NCI-H1092 (cell line): ENCODE measurements around the gene SKOR2.
A peak's percentile ranks its signal among the peaks of the same experiment; 100 is the strongest.
"Not testable (repeated sequence)": the region's sequence is repeated elsewhere in the genome, so short reads cannot be mapped to it uniquely, and the experiment has no call there.

Source experiments
- DNase-seq: peaks from one replicate; lab custom pipeline; 2025; lab: John Stamatoyannopoulos, UW

Gene SKOR2

DNA sequence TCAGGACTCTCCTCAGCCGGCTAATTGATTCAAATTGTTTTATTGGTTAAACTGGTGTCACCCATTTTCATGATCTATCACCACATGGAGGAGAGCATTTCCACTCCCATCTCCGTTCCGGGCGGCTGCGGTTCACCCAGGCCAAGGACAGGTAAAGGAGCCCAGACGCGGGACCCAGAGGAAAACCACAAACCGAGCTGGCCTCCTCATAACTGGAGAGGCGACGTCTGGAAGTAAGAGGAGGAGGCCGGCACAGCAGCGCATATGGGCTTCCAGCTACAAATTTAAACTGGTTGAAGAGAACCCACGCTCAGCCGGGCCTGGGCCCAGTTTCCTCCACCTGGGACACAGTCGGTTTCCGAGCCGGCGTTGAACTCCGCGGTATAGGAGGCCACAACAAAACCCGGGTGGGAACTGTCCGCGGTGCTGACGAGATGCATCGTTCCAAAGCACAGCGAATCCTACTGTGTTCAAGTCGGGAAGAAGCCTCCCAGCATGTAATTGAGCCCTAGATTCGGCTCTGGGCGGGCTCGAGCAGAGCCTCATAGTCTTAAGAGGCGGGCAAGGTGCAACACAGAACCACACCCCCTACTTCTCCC, 3.0 kb upstream of the SKOR2 start:
- no peak for DNase-seq

DNA sequence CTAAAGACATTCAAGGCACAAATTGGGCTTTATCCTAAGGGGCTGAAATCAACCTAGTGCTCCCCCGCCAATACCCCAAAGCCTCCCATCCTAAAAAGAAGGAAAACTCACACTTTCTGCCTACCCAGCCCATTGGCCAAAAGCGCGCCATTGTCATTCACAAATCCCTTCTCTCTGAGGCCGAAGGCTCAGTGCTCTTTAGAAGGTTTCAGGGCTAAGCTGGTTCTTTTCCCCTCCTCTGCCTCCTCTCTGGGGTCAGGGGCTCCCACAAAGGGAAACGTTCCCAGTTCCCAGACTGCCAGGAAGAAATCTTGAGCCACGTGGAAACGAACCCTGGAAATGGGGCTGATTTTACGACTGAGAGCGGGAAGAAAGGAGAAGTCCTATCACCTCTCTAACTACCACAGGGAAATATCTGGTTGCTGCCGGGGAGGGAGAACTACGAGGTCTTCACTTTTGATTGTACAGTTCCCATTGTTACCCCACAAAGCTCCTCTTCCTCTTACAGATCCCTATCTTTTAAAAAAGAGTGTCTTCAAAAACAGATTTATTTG, 1.7 kb upstream of the SKOR2 start:
- no peak for DNase-seq

DNA sequence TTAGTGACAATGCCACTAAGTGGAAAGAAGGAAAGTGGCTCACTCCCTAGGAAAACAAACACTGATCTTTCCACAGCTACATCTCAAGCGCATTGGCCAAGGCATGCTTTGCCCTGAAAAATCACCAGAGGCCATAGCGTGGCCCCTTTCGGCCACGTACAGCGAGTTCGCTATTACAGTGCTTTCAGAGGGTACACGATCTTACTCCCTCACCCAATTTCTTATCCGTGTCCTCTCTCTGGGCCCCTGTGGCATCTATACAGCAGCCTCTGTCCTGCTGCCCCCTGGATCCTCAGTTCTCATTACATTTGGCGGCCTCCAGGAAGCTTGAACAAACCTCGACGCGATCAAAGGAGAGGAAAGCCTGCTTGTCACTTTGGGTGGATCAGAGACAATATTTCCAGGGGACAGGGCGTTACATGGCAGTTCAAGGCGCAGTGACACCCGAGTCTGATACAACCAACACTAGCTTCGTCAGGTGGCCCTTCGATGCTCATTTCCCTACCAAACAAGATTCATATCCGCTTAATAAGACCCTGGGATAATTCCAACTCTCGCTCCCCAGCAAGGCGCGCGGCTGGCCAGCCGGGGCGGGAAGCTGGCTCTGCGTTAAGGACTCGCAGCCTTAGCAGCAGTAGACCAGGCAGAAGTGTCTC, 941 bp downstream of the SKOR2 start:
- no peak for DNase-seq

DNA sequence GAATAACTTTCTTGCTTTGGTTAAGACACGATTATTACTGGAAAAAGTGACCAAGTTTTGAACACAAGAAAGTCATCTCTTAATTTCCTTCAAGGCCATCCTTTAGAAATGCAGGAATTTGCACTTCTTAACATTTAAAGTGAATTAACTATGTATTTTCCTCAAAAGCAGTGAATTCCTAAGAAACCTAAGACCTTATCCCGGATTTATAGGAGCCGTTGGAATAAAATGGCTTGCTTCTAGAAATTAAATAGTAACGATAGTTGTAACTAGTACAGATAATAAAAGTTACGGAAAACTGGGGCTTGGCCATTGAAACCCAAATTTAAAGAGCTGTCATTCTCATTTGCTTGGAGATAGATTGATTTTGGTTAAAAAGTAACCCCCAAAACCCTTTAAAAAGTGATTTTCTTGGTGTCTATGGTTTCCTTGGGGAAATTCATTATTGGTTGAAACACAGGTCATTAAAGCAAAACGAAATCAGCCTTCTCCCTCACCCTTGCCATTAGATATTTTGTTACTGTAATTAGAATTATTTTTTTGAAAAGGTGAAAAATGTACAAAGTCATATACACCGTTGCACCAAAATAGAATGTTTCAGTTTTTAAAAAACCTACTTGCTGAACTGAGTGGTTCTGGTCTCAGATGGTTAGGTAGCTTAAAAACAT, 2.0 kb downstream of the SKOR2 start:
- DNase-seq = no peak

DNA sequence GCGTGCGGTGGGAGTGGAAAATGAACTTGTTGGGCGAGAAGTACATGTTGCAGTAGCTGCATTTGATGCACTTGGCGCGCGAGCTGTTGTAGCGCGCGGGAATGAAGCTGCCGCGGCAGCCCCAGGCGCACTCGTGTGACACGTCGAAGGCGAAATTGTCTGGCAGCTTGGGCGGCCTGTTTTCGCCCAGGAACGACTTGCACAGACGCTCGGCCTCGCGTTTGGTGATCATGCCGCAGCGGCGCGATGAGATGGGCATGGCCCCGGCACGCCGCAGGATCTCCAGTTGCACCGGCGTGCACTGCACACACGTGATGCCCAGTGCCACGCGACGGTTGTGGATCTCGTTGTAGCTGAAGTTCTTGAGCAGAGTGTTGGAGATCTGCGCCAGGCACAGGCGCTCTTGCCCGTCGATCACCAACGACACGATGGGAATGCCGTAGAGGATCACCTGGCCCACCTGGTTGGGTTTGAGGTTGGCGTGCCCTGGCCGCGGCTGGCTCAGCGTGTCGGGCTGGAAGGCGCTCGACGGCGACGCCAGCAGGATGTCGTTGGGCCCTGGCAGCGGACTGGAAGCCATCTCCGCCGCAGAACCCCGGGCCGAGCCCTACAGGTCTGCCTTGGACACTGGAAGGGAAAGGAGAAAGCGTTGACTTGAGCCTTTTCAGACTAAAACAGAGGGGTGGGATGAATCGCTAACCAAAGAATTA, 2.7 kb downstream of the SKOR2 start:
- DNase-seq = no peak

DNA sequence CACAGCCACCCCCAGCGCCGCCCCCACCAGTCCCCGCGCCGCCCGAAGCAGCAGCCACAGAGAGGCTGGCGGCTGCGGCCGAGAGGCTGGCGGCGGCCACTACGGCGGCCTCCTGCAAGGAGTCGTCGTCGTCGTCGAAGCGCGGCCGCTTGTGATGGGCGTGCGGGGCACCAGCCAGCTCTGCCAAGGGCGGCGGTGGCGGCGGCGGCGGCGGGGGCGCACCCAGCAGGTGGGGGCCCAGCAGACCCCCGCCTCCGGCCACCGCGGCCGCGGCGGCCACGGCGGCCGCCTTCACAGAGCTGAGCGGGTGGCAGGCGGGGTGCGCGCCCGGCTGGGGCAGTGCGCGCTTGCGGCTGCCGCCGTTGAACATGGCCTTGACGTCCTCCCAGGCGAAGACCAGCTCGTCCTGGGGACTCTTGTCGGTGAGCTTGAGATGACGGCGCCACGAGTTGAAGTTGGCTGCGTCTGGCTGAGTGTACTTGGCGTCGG, 3.3 kb downstream of the SKOR2 start:
- DNase-seq = no peak

DNA sequence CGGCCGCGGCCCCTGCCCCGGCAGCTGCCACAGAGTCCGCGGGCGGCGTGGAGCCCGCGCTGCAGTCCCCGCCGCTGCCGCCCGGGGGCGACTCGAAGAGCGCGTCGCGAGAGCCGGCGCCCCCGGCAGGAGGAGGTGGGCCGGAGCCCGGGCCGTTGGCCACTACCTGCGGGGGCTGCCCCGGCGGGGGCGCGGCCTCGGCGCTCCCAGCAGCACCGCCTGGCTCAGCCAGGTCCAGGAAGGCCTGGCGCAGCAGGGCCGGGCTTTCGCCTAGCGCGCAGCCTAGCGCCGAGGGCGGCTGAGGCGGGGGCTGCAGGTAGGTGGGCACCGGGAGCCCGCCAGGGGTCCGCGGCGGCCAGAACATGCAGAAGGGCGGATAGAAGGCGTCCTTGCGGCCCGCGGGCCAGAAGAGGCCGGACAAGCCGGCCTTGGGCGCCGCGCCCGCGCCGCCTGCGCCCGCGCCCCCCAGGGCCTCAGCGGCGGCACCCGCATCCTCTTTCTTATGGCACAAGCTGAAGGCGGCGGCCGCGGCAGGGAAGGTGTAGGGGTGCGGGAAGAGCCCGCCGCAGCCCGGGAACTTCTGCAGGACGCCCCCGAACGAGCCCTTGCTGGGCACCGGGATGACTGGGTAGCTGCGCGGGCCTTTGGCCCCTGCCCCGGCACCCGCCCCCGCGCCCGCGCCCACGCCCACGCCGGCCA, 3.9 kb downstream of the SKOR2 start:
- DNase-seq = no peak

DNA sequence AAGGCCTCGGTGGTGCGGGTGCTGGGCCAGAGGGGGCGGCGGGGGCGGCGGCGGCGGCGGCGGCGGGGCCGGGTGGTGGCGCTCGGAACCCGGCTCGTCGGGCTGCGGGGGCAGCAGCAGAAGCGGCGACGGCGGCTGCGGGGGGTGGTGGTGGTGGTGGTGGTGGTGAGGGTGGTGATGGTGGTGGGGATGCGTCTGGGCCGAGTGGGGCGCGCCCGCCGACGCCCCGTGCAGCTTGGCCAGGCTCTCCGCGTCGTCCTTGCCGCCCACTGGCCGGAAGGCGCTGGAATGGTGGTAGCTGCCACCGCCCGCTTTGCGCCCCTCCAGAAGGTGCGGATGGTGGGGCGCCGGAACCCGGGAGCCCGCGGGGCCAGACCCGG, 4.4 kb downstream of the SKOR2 start:
- no peak for DNase-seq

DNA sequence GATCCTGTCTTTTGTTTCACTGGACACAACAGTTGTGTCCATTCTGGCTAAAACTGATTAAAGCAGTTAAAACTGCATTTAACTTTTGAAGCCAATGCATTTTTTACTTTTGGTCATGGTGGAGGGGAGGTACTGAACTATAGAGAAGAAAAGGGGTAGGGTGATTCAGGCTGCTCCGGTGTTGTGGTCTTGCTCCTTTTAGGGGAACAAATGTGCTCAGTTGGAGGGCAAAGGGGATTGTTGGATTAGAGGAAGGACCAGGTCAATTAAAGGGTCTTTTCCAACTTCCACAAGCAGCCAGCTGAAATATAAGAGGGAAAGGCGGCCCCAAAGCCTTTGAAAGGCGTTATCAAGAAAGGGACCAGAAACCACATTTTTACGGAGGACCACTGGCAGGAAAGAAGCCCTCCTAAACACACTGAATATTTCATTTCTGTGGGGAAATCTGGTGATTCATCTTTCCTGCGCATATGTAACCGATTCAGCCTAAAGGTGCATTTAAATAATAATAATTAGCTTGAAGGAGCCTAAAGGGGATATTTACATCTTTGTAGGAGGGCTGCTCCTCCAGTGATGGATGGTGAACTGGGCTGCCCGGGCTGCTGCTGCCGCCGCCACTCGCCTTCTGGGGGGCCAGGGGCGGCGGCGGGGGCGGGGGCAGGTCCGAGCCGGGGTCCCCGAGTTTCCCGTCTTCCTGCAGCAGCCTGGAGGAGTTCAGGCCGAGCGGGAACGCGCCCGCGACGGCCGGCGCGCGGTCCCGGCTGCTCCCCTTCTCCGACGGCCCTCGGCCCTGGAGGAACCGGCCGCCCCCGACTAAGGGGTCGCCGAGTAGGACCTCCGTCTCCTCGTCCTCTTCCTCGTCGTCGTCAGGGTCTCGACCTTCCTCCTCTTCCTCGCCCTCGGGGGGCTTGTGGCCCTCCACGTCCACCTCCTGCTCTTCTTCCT, 5.2 kb downstream of the SKOR2 start:
- no peak for DNase-seq

DNA sequence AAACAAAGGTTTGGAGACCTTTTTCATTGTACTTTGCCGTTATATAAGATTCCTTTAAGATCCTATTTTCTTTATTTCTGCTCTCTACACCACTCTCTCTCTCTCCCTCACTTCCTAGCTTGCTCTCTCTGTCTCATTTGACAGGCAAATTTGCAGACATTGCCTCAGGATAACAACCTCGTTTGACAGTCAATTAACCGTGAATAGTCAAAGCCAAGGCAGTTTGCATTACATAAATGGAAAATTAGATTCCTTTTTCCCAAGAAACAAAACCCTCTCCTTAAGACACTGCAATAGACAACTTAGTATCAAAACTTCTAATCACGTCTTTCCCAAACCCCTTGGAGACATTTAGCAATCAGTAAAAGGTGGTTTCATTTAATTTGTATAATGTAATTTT, 7.4 kb downstream of the SKOR2 start:
- DNase-seq = no peak

DNA sequence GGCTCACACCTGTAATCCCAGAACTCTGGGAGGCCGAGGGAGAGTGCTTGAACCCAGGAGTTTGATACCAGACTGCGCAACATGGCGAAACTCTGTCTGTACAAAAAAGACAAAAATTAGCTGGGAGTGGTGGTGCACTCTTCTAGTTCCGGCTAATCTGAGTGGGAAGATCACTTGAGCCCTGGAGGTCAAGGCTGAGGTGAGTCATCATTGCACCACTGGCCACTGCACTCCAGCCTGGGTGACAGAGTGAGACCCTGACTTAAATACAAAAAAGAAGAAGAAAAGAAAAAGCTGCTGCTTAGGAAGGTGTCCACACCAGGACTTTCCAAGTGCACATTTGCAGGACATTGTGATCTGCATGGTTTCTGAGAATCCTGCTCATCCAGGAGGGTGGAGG, 16.4 kb downstream of the SKOR2 start:
- DNase-seq = no peak

DNA sequence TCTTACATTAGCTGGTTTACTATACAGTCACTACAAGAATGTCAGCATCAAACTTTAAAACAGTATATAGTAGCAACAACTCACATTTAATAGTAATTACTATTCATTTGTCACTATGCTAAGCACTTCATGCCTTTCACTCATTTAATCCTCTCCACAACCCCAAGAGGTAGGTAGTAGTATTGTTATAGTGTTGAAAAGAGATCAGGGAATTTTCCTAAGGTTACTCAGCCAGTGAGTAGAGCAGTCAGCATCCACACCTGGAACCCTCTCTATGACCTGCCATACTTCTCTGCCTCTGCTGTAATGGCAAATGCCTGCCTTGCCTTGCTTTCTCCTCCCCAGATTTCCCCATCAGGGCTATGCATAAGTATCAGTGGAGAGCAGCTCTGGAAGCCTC, 24.8 kb downstream of the SKOR2 start:
- DNase-seq = no peak

DNA sequence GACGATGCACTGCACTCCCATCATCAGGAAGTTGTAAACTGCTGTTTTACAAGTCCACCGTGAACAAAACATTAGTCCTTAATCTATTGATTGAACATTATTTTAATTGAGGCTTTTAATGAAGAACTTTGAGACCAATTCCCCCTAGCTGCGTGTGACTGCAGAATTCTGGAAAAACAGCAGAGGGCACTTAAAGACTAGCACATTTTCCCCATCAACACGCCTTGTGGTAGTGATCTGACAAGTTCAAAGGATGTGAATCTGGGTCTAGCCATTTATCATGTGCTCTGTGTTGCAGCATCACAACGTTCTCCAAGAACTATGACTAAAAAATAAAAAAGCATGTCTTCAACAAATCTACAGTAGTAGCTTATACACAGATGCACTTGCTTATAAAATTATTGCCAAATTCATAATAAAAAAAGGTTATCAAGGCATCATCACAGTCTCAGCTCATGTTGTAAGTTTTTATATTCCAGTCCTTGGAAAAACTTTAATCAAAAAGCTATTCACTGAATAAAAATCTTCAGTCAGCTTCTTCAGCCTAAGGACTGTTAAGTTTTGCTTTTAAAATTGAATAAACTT, 35.8 kb downstream of the SKOR2 start:
- DNase-seq = peak; percentile 48

DNA sequence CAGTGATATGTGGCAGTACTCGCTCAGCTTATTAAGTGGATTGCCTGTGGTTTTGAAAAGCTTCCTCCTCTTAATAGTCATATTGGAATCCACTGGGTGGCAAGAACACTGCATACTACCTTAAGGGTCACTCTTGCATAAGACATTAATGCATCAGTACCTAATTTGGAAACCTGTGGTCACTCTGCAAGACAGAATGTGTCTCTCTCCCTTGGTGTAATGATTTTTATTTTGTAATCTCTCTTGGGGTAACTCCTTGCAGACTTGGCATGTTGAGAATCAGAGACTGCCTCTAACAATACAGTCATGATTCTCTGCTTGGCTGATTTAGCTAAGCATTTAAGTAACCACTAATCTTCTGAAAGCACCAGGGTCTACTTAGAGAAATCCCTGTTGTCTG, 42.3 kb downstream of the SKOR2 start:
- no peak for DNase-seq

DNA sequence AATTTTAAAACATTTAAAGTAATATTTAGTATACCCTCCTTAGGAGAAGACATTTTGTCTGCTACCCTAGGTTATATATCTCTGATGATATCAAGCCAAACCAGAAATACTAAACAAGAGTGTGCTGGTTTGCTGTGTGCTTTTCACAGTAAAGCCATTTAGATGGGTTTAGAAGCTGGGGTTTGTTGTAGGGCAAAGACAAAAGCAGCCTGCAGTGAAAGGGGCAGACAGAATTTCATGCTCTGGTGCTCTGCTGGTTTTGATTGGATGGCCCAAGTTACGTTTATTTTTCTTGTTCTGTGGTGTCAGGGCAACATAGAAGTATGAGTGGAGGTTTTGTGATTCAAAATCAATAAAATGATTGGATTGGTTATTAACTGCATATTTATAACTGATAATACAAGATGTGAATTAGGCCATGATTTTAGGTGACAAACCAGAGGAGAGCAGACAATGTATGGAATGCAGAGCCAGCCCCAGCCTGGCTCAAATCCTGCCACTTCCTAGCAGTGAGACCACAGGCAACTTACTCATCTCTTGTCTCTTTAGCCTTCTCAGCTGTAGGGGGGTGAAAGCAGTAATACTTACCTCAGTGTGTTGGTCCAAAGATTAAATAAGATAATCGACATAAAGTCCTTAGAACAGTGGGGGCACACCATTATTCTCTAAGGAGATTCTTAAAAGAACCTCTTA, 44.4 kb downstream of the SKOR2 start:
- DNase-seq = no peak

DNA sequence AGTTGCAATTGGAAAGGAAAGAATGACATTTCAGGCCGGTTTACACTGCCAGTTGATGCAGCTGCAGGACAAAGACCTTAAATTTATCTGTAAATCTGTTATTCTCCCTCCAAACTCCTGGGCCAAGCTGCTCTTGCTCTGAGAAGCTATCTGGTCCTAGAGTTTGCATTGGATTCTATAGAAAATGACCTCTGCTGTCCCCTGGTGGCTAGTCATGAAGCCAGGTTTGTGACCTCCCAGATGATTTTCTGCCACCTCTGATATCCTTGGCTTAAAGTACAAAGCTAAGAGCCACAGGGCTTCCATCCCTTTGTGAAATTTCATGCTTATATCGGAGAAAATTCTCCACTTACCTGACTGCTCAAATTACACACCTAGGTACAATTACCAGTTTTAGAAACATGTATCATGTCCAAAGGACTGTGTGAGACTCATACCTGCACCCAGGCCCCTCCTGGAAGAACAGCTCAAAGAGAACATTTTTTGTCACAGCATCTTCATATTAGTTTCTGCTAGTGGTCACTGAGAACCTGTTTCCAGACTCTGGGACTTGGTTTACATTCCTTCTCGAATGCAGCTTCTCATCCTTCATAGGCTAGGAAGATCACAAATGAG, 46.4 kb downstream of the SKOR2 start:
- DNase-seq = peak; percentile 48

DNA sequence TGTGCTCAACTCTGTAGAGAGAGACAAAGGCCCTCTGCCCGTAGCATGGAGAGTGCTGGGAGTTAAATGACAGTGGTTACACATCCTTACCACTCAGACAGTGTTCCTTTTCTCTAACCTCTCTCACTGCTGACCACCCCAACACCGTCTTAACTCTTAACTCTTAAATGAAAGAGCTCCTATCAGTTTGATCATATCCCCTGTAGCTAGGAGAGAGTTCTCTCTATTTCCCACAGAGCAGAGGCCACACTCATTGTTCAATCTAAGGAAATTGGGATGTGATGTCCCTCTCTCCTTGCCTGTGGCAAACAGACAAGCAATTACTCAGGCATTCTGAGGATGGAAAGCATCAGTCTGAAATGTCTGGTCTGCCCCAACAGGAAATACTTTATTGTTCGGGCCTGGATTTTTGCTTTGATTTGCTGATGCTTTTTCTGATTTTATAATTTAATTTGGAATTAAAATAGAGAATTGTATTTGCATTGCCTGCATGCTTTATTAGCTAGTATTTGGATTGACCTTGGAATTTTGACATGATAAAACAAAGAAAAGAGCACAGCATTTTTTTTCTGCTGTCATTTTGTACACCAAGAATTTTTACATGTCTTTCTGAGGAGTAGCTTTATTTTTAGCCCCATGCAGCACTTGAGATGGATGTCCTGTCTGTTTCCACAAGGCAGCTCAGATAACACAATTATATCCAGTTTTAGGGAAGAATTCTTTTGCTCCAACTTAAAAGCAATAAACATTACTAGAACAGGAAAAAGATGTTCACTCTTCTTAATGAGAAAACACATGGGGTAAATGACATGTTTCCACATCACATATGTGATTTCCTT, 47.6 kb downstream of the SKOR2 start:
- DNase-seq = no peak

DNA sequence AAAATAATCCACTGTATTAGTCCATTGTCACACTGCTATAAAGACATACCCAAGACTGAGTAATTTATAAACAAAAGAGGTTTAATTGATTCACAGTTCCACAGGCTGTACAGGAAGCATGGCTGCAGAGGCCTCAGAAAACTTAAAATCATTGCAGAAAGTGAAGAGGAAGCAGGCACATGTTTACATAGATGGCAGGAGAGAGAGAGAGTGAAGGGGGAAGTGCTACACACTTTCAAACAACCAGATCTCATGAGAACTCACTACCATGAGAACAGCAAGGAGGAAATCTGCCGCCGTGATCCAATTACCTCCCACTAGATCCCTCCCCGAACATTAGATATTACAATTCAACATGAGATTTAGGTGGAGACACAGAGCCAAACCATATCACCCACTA, 55.5 kb downstream of the SKOR2 start:
- DNase-seq = not testable (repeated sequence)
